Measurements from ENCODE around the gene EPHB1.
"Not testable (repeated sequence)": the region's sequence is repeated elsewhere in the genome, so short reads cannot be mapped to it uniquely, and the experiment has no call there.

Gene EPHB1

GRCh38 chr3:135178566-135178965 is 383.5 kb downstream of the EPHB1 start:
- DNase-seq: no peak

GRCh38 chr3:135181408-135181807 is 386.3 kb downstream of the EPHB1 start:
- no peak for DNase-seq

- DNase-seq: no peak
These were observed 387.4 kb downstream of the EPHB1 start for GRCh38 chr3:135182364-135182998.

DNA sequence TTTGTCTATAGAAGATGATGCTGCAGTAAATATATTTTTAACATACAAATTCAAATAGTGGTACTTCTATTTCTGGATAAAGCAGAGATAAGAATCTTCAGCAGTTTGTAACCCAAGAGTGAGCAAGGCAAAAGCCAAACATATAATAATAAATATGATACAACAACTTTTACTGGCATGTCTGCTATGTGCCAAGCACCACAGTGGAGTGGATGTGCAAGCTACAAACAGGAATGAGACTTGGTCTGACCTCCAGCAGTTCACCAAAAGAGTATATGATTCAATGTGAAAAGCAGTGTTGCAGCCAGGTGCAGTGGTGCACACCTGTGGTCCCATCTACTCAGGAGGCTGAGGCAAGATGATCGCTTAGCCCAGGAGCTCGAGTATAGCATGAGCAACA is 395.6 kb downstream of the EPHB1 start:
- DNase-seq: no peak

GRCh38 chr3:135191708-135192107 is 396.6 kb downstream of the EPHB1 start:
- no peak for DNase-seq

GRCh38 chr3:135192929-135193328 is 397.9 kb downstream of the EPHB1 start:
- no peak for DNase-seq

DNA sequence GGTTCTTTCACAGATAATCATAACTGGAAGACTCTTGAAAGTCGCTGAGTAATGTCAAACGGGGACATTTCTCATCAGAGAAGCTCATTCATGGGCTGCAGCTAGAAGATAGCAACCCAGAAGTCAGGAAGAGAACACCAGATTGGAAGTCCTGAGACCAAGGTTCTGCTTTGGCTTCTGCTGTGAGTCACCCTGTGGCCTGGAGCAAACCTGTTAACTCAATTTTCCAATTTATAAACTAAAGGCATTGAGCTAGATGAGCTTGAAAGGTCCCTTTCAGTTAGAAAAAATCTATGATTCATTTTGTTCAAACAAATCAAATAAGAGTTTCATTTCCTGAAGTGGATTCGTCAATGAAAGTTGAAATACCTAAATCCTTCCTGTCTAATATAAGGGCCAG is 402.2 kb downstream of the EPHB1 start:
- no peak for DNase-seq

- DNase-seq: no peak
These were observed 402.8 kb downstream of the EPHB1 start for GRCh38 chr3:135197856-135198255.

GRCh38 chr3:135199137-135199536 is 404.1 kb downstream of the EPHB1 start:
- no peak for DNase-seq

DNA sequence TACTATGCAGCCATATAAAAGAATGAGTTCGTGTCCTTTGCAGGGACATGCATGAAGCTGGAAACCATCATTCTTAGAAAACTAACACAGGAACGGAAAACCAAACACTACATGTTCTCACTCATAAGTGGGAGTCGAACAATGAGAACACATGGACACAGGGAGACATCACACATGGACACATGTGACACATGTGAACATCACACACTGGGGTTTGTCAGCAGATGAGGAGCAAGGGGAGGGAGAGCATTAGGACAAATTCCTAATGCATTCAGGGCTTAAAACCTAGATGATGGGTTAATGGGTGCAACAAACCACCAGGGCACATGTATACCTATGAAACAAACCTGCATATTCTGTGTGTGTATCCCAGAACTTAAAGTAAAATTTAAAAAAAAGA is 408.0 kb downstream of the EPHB1 start:
- DNase-seq: no peak

DNA sequence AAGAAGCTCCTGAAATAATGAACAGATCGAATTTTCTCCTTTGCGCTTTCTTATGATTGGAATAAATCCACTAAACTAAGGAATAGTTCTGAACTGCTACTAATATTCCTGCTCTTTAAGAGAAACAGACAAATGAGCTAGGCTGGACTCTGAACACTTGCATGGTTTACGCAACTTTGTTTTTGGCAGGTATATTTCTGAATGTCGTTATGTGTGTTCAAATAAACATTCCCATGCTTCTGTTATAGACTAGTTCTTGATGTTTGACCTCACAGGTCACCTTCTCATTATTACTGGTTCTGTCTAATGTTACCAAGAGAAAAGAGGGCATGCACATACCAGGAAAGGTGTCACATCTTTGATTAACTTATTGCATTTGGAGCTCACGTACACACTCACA is 418.2 kb downstream of the EPHB1 start:
- no peak for DNase-seq

GRCh38 chr3:135213822-135214221 is 418.8 kb downstream of the EPHB1 start:
- no peak for DNase-seq

DNA sequence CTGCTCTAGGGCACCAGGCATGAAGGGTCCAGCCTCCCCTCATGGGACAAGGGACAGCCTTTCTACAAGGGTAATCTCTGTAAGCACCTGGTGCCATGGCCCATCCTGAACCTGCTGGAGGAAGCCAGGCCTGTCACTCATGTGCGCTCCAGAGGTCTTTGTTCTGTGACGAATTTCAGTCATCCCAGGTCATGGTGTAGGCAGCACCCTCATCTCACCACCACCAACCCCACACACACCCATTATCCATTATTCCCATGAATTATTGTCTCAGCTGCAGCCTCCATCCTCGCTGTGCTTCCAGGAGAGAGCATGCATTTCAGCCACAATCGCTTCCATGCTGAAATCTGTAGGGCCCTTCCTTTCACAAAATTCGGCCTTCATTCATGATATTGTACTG is 419.3 kb downstream of the EPHB1 start:
- DNase-seq: no peak

GRCh38 chr3:135215516-135215915 is 420.5 kb downstream of the EPHB1 start:
- DNase-seq: no peak

DNA sequence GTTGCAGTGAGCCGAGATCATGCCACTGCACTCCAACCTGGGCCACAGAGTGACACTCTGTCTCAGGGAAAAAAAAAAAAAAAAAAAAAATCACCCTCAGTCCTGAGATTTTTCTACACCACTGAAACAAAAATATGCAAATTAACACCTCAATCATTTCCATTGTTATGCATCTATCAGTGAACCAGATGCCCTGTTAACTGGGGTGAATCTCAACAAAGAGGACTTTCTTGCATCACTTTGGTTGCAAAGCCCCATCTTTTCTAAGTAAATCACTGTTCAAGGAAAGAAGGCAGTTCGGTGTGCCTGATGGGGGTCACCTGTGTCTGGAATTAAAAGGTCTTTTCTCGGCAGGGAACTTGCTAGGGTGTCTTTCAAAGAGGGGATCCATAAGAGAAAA is 421.6 kb downstream of the EPHB1 start:
- DNase-seq: no peak

GRCh38 chr3:135217730-135218129 is 422.7 kb downstream of the EPHB1 start:
- DNase-seq: no peak

GRCh38 chr3:135218304-135218703 is 423.2 kb downstream of the EPHB1 start:
- DNase-seq: no peak

DNA sequence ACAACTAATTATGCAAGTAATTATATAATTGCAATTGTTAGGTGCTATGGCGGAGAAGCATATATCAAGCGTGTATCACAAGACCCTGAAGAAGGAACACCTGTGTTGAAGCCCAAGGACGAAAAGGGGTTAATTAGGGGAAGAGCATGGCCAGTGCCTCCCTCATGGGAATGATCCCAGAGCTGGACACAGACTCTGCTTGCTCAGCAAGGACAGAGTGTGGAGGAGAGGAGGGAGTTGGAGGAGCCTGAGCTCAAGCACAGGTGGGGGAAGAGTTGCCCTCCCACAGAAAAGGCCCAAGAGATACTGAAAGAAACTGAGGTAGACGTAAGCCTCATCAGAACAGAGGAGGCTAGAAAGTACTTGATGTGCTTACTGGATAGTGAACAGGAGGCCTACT is 423.7 kb downstream of the EPHB1 start:
- DNase-seq: no peak

DNA sequence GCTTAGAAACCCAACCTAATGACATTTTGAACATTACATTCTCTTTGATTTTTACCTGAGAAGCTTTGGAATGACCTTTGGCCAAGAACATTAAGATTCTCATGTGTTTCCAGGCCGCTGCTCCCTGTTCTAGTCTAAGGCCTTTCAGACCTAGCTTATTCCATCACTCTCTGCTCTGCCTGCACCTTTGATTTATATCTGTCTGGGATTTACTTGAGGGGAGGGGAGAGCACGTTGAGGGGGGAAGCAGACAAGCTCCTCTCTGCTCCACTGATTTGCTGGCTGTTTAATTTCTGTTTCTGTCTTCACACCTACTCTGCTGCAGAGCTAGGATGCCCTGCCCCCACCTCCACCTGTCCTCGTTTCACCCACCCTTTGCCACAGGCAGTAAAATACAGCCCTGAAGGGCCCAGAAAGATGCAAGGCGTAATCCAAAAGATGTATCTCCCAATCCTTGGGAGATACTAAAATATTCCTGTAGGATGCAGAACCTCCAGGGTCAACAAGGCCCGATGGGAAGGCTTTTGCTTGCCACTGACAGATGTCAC is 429.8 kb downstream of the EPHB1 start:
- DNase-seq: no peak

- peak; percentile 5 for DNase-seq
These were observed 431.0 kb downstream of the EPHB1 start for GRCh38 chr3:135226057-135226456.

DNA sequence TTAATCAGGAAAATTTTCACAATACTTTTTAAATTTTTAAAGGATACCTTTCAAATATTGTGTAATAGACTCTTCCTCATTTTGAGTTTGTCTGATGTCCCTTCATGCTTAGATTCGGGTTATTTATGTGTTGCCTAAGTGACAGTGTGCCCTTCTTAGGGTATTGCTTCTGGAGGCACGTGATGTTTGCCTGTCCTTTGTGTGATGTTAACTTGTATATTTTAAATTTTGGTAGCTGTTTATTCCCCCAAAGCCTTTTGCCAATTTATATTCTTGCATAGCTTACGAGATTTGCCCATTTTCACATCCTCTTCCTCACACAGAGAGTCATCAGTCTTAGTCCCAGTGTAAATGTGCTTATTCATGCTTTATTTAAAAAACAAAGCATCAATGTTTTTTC is 433.1 kb downstream of the EPHB1 start:
- DNase-seq: no peak

- DNase-seq: no peak
These were observed 434.0 kb downstream of the EPHB1 start for GRCh38 chr3:135229018-135229495.

DNA sequence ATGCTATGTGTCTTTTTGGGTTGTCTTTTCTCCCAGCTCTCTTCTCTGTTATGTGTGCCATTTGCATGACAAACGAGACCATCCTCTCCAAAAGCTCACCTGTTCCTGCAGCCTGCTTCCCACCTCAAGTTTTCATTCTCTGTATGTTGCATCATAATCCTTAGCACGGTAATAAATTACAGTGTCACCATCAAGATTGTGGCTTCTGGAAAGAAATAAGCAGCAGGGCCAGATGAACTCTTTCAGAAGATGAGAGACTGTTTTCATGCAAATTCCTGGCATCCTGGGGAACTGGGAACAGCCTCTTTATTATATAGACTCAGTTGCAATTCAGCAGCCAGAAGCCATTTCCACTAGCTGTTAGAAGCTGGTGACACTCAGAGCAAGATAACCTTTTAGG is 436.7 kb downstream of the EPHB1 start:
- no peak for DNase-seq

- DNase-seq: no peak
These were observed 437.2 kb downstream of the EPHB1 start for GRCh38 chr3:135232226-135232625.

- not testable (repeated sequence) for DNase-seq
These were observed 438.4 kb downstream of the EPHB1 start for GRCh38 chr3:135233476-135233875.

All from GF-D8 (cell line).